ENCODE results near the gene WDR81. TPM values are rescaled to one million over a fixed set of nuclear protein-coding genes. Genes with fewer than 3 reads are reported as not detected.

The WDR81 gene
- total RNA-seq, 2 experiments from 2014 or later: 19.1 to 24.4 TPM

DNA sequence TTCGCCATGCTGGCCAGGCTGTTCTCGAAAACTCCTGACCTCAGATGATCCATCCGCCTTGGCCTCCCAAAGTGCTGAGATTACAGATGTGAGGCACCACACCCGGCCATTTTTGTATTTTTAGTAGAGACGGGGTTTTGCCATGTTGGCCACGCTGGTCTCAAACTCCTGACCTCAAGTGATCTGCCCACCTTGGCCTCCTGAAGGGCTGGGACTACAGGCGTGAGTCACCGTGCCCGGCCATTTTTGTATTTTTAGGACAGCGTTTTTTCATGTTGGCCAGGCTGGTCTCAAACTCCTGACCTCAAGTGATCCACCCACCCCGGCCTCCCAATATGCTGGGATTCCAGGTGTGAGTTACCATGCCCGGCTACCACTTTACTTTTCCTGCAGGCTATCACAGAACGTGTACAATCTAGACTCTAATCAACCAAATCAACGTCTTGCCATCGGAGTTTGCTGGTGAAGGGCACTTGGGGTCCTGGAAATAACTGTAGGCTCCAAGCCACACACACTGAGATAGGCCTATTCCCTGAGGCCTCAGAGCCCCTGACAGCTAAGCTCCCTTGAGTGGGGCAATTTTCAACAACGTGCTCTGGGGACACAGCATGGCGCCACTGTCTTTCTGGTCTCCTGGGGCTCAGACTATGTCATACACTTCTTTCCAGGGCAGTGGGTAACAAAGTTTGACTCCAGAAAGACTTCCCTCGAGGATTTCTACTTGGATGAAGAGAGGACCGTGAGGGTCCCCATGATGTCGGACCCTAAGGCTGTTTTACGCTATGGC is 50.1 kb downstream of the WDR81 start:
- DNase-seq (ENCODE audit: low spot score): no peak
- intact Hi-C loops (cut with micrococcal nuclease; ENCODE audit: unreplicated experiment): loop anchor here (5.0 kb wide), 1 partner anchor 52 kb away; the partner anchor contains the start of gene WDR81
- H3K4me1 ChIP-seq (ENCODE audit: insufficient read depth, low read length, poor library complexity, severe bottlenecking): peaks cover 7% of the 10 kb centered on the region
- H3K4me2 ChIP-seq (ENCODE audit: low read length): no peak overlapping the region
- no peaks in the 10 kb centered on the region for H3K79me2 ChIP-seq (ENCODE audit: insufficient read depth, low read depth, low read length)
- BruUV-seq (replicated peaks): no TSS peak
- no peak overlapping the region for H3K27ac ChIP-seq (ENCODE audit: low read depth, low read length, poor library complexity, severe bottlenecking)
- ChIA-PET POLR2A (interaction anchor here (0.7 to 1.4 kb wide), 2 partner anchors 9 to 23 kb away, joined by 3 read pairs; no protein-coding TSS in a partner anchor), CTCF (ENCODE audit: unreplicated experiment) (no interaction called here)
- no peaks in the 10 kb centered on the region for H4K20me1 ChIP-seq (ENCODE audit: insufficient read depth, low read length)
- no peak overlapping the region for H2AFZ ChIP-seq (ENCODE audit: low read length)
- H3K4me3 ChIP-seq (ENCODE audit: low read depth, low read length, poor library complexity, severe bottlenecking): no peak overlapping the region
- TF ChIP-seq EZH2phosphoT487 (IDR thresholded peaks at IDR 0.05; ENCODE audit: borderline replicate concordance, low read depth, low read length): no peak
- TF ChIP-seq, protein P1, sequence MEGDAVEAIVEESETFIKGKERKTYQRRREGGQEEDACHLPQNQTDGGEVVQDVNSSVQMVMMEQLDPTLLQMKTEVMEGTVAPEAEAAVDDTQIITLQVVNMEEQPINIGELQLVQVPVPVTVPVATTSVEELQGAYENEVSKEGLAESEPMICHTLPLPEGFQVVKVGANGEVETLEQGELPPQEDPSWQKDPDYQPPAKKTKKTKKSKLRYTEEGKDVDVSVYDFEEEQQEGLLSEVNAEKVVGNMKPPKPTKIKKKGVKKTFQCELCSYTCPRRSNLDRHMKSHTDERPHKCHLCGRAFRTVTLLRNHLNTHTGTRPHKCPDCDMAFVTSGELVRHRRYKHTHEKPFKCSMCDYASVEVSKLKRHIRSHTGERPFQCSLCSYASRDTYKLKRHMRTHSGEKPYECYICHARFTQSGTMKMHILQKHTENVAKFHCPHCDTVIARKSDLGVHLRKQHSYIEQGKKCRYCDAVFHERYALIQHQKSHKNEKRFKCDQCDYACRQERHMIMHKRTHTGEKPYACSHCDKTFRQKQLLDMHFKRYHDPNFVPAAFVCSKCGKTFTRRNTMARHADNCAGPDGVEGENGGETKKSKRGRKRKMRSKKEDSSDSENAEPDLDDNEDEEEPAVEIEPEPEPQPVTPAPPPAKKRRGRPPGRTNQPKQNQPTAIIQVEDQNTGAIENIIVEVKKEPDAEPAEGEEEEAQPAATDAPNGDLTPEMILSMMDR (conservative IDR thresholded peaks at IDR 0.05; ENCODE audit: low read length): no peak
- no peaks in the 10 kb centered on the region for H3K9me3 ChIP-seq (ENCODE audit: low read length)
- H3K36me3 ChIP-seq (ENCODE audit: insufficient read depth, low read length): peaks cover 28% of the 10 kb centered on the region; the same call in 1 of the 2 replicates
- no peaks in the 10 kb centered on the region for H3K9me2 ChIP-seq (ENCODE audit: insufficient read depth, low read length)

DNA sequence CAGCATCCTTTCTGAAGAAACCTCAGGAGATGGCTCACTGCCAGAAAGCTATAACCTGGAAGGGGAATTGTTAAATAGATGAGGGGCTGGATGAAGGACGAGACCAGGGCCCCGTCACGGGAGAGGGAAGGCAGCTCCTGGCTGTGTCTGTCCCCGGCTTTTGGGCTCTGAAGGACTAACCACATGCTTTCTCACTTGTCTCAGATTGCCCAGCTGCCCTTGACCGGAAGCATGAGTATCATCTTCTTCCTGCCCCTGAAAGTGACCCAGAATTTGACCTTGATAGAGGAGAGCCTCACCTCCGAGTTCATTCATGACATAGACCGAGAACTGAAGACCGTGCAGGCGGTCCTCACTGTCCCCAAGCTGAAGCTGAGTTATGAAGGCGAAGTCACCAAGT is 51.8 kb downstream of the WDR81 start:
- intact Hi-C loops (cut with micrococcal nuclease; ENCODE audit: unreplicated experiment): no loop called here
- POLR2A ChIA-PET: no interaction called here
- Histone ChIP-seq H3K4me1 (ENCODE audit: insufficient read depth, low read length, poor library complexity, severe bottlenecking) (peaks cover 3% of the 10 kb centered on the region), H3K4me3 (ENCODE audit: low read depth, low read length, poor library complexity, severe bottlenecking) (no peak overlapping the region), H3K4me2 (ENCODE audit: low read length) (no peak overlapping the region), H3K9me2 (ENCODE audit: insufficient read depth, low read length) (no peaks in the 10 kb centered on the region), H4K20me1 (ENCODE audit: insufficient read depth, low read length) (no peaks in the 10 kb centered on the region), H3K9me3 (ENCODE audit: low read length) (no peaks in the 10 kb centered on the region), H3K36me3 (ENCODE audit: insufficient read depth, low read length) (peaks cover 42% of the 10 kb centered on the region), H3K27ac (ENCODE audit: low read depth, low read length, poor library complexity, severe bottlenecking) (no peak overlapping the region), H2AFZ (ENCODE audit: low read length) (no peak overlapping the region), H3K79me2 (ENCODE audit: insufficient read depth, low read depth, low read length) (no peaks in the 10 kb centered on the region)
- CTCF ChIA-PET (ENCODE audit: unreplicated experiment): no interaction called here
- TF ChIP-seq, protein P1 (conservative IDR thresholded peaks at IDR 0.05; ENCODE audit: low read length): no peak
- TF ChIP-seq EZH2phosphoT487 (IDR thresholded peaks at IDR 0.05; ENCODE audit: borderline replicate concordance, low read depth, low read length): no peak
- no peak for DNase-seq (ENCODE audit: low spot score)
- BruUV-seq (replicated peaks): no TSS peak

DNA sequence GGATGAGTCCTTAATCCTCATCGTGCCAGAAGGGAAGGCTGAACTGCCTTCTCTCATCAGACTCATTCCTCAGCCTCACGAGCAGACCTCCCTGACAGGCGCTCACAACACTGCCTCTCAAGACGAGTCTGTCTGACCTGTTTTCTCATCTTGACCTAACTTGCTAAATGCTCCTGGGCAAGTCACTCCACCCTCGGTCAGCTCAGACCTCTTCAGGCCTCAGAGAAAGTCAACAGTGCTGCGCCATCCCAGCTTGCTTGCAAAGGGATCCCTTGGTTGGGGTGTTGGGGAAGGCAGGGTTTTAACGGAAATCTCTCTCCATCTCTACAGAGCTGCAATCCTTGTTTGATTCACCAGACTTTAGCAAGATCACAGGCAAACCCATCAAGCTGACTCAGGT is 52.4 kb downstream of the WDR81 start:
- POLR2A ChIA-PET: no interaction called here
- peaks cover 47% of the 10 kb centered on the region for H3K36me3 ChIP-seq (ENCODE audit: insufficient read depth, low read length)
- H3K9me3 ChIP-seq (ENCODE audit: low read length): no peaks in the 10 kb centered on the region
- no peak overlapping the region for H3K4me3 ChIP-seq (ENCODE audit: low read depth, low read length, poor library complexity, severe bottlenecking)
- intact Hi-C loops (cut with micrococcal nuclease; ENCODE audit: unreplicated experiment): no loop called here
- H3K79me2 ChIP-seq (ENCODE audit: insufficient read depth, low read depth, low read length): no peaks in the 10 kb centered on the region
- no peaks in the 10 kb centered on the region for H3K9me2 ChIP-seq (ENCODE audit: insufficient read depth, low read length)
- no peak overlapping the region for H3K4me2 ChIP-seq (ENCODE audit: low read length)
- H3K27ac ChIP-seq (ENCODE audit: low read depth, low read length, poor library complexity, severe bottlenecking): no peak overlapping the region
- CTCF ChIA-PET (ENCODE audit: unreplicated experiment): no interaction called here
- H3K4me1 ChIP-seq (ENCODE audit: insufficient read depth, low read length, poor library complexity, severe bottlenecking): no peaks in the 10 kb centered on the region
- no peak for DNase-seq (ENCODE audit: low spot score)
- no peak overlapping the region for H2AFZ ChIP-seq (ENCODE audit: low read length)
- H4K20me1 ChIP-seq (ENCODE audit: insufficient read depth, low read length): no peaks in the 10 kb centered on the region
- no TSS peak for BruUV-seq (replicated peaks)
- no peak for TF ChIP-seq EZH2phosphoT487 (IDR thresholded peaks at IDR 0.05; ENCODE audit: borderline replicate concordance, low read depth, low read length)
- TF ChIP-seq, protein P1 (conservative IDR thresholded peaks at IDR 0.05; ENCODE audit: low read length): no peak

All from OCI-LY7 (cell line).